Esophagus (tissue), 2 donors: Measurements from ENCODE around the gene VEGFB. TPM values are rescaled to one million over a fixed set of nuclear protein-coding genes. Genes with fewer than 3 reads are reported as not detected.

Experiments used
- H3K27ac ChIP-seq, 2 donors: one replicate each; pipeline ENCODE4 v1.5.1; 2013; ENCODE audit warnings: low read depth in 2 of 2, mild to moderate bottlenecking in 2 of 2, inconsistent platforms in 1 of 2, low read length in 1 of 2, moderate library complexity in 1 of 2
- H3K27me3 ChIP-seq, 2 donors: one replicate each; pipeline ENCODE4 v1.6.1; 2013; ENCODE audit warnings: low read length in 2 of 2, control low read depth in 1 of 2, mild to moderate bottlenecking in 1 of 2; ENCODE audit not compliant: insufficient read depth in 2 of 2, control insufficient read depth in 1 of 2
- H3K36me3 ChIP-seq, 2 donors: one replicate each; pipeline ENCODE4 v1.6.1; 2013; ENCODE audit warnings: low read length in 1 of 2; ENCODE audit not compliant: control insufficient read depth in 2 of 2, insufficient read depth in 2 of 2
- H3K4me1 ChIP-seq, 2 donors: one replicate each; pipeline ENCODE4 v1.6.1; 2013; ENCODE audit warnings: low read length in 1 of 2; ENCODE audit not compliant: control insufficient read depth in 2 of 2, insufficient read depth in 2 of 2
- H3K4me3 ChIP-seq, 2 donors: one replicate each; pipeline ENCODE4 v1.5.1; 2013; ENCODE audit warnings: low read length in 2 of 2, mild to moderate bottlenecking in 2 of 2, low read depth in 1 of 2, moderate library complexity in 1 of 2
- H3K9me3 ChIP-seq, 2 donors: one replicate each; pipeline ENCODE4 v1.6.1; 2013; ENCODE audit warnings: mild to moderate bottlenecking in 2 of 2, low read depth in 1 of 2, low read length in 1 of 2, moderate library complexity in 1 of 2; ENCODE audit not compliant: control insufficient read depth in 2 of 2, insufficient read depth in 1 of 2
- WGBS, 2 donors: extraction: QIAGEN DNeasy Blood & Tissue Kit; methylation state at CpG; one replicate each; pipeline ENCODE4 v1.1.7; 2013; 5-methylcytosine and 5-hydroxymethylcytosine counted together
- polyA plus RNA-seq, 2 donors: library from polyadenylated mRNA; stranded (reverse); fragments of 200-250 nt; gene quantifications; one replicate each; pipeline ENCODE4 v1.2.3, GENCODE V29; 2013
- donor health status: healthy with polysubstance abuse.
- donor health status: Bipolar disorder and iron deficiency.

VEGFB gene
- polyA plus RNA-seq, 2 donors = 34.6 to 48.1 TPM

DNA sequence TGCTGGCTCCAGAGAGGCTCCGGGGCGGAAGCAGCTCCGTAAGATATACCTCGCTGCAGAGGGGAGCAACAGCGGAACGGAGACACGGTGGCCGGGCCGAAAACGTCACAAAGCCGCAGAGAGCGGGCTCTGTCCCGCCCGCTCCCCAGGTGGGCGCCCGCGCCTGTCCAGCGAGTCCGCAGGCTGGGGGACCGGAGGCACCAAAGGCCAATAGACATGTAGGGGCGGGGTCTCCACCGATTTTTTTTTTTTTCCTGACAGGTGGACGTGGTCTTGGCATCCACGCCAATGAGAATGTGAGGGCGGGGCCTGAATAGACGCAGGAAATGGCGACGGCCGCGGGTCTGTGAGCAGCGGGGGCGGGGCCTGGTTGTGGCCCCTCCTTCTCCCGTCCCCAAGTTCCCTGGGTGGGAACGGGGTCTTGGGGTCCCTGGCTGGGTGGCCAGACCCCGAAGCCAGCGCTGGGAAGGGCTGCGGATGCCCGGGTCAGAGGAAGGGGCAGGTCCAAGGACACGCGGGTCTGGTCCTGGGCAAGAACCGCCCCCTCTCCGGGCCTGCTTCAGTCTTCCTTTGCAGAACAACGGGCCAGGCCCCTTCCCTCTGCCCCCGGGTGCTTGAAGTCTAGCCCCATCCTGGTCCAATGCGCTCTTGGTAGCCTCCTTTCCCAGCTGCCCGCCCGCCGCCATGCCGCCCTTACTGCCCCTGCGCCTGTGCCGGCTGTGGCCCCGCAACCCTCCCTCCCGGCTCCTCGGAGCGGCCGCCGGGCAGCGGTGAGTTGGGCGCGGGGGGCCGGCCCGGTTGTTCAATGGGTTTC lies 4.0 kb upstream of the VEGFB start, which contains the start of gene DNAJC4:
Gene DNAJC4 (plus strand): TSS at position 378 of the 814 bp plus-strand sequence. CDS start 307 bp downstream, at position 685.
- H3K4me3 ChIP-seq = peak within 1 kb of the TSS; percentile 58 to 89
- peak within 1 kb of the TSS; percentile 93 to 95 for H3K27ac ChIP-seq
- peaks cover 4 to 34% of the 10 kb centered on the region in 2 donors for H3K4me1 ChIP-seq
- no peaks in the 10 kb centered on the region for H3K27me3 ChIP-seq
- no peaks in the 10 kb centered on the region for H3K36me3 ChIP-seq
- WGBS, 2 donors = 0 to 1% methylated on average over 58 to 62 of the region's 62 CpGs
- H3K9me3 ChIP-seq = no peaks in the 10 kb centered on the region

DNA sequence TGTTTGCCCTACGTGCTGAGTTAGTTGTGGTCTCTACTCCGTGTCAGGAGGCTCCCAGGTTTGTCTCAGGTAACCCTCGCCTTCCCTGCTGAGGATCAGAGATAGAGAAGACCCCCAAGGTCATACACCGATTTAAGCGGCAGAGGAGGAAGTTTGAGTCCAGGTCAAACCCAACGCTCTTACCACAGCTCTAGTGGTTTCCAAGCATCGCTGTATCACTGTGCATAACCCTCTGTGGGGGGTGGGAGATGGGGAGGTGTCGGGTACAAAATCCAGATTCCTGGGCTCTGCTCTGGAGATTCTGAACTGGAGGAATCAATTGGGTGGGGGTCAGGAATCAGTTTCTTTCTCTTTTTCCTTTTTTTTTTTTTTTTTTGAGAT lies 3.4 kb upstream of the VEGFB start:
- peak overlapping the region; percentile 58 to 89 for H3K4me3 ChIP-seq
- peak overlapping the region; percentile 93 to 95 for H3K27ac ChIP-seq
- no peaks in the 10 kb centered on the region for H3K36me3 ChIP-seq
- peaks cover 3 to 36% of the 10 kb centered on the region in 2 donors for H3K4me1 ChIP-seq
- no peaks in the 10 kb centered on the region for H3K27me3 ChIP-seq
- H3K9me3 ChIP-seq = no peaks in the 10 kb centered on the region
- WGBS, 2 donors = 9 to 10% methylated on average over 8 of the region's 8 CpGs

DNA sequence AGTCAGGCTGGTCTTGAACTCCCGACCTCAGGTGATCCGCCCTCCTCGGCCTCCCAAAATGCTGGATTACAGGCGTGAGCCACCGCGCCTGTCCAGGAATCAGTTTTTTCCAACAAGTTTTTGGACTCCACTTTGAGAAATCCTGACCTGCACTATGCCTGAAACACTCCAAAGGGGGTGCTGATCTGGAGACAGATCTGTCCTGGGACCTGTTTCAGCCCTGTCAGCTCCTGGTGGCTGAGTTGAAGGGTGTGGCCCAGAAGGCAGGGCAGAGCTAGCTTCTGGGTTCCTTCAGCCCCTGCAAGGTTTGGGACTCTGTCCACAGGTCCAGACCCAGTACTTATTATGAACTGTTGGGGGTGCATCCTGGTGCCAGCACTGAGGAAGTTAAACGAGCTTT lies 2.8 kb upstream of the VEGFB start:
- no peak overlapping the region for H3K4me3 ChIP-seq

DNA sequence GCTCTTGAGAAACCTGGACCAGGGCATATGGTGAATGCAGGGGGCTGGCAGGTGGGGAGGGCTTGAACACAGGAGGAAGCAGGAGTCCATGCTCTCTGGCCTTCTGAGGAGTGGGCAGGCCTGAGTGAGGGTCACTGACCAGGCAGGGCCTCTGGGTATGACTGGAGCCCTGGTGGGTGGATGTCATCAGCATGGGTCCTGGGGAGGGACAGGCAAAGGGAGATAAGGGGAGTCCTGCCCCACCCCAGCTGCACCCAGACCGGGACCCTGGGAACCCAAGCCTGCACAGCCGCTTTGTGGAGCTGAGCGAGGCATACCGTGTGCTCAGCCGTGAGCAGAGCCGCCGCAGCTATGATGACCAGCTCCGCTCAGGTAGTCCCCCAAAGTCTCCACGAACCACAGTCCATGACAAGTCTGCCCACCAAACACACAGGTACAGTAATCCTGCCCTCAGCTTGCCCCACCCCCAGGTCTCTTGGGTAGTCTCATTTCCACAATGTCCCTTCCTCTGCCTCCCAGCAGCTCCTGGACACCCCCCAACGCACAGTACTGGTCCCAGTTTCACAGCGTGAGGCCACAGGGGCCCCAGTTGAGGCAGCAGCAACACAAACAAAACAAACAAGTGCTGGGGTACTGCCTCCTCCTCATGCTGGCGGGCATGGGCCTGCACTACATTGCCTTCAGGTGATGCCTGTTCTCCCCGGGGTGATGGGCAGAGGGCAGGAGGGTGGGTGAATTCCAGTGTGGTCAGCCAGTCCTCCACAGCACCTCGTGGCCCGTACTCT lies 2.0 kb upstream of the VEGFB start:
- Histone ChIP-seq H3K4me1 (peaks cover 1 to 32% of the 10 kb centered on the region in 2 donors), H3K27me3 (no peaks in the 10 kb centered on the region), H3K36me3 (no peaks in the 10 kb centered on the region), H3K4me3 (no peak overlapping the region), H3K27ac (peak overlapping the region in 1 of 2 donors; percentile 11), H3K9me3 (no peaks in the 10 kb centered on the region)
- 85 to 86% methylated on average over 15 of the region's 15 CpGs for WGBS, 2 donors

More for the DNA sequence above, 2.8 kb upstream of the VEGFB start:
- Histone ChIP-seq H3K36me3 (no peaks in the 10 kb centered on the region), H3K27ac (peak overlapping the region in 1 of 2 donors; percentile 26), H3K27me3 (no peaks in the 10 kb centered on the region), H3K4me1 (peaks cover 3 to 36% of the 10 kb centered on the region in 2 donors), H3K9me3 (no peaks in the 10 kb centered on the region)
- WGBS, 2 donors = 80 to 86% methylated on average over 7 of the region's 7 CpGs

DNA sequence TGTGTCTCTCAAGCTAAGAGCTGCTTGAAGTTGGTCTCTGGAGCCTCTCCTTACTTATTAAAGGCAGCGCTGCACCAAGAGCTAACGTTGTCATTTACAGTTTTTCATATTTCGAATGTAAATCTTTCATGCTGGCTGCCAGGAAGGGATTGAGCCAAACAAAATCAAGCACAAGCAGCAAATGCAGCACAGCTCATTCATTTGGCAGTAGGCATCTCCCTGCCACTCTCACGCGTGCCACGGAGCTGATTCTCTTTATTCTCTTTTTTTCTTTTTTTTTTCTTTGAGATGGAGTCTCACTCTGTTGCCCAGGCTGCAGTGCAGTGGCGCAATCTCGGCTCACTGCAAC lies 1.4 kb upstream of the VEGFB start:
- 81 to 83% methylated on average over 8 of the region's 8 CpGs for WGBS, 2 donors
- H3K4me3 ChIP-seq = no peak overlapping the region
- no peaks in the 10 kb centered on the region for H3K9me3 ChIP-seq
- peak overlapping the region in 1 of 2 donors; percentile 11 for H3K27ac ChIP-seq
- H3K36me3 ChIP-seq = peaks cover 0 to 2% of the 10 kb centered on the region in 2 donors
- H3K27me3 ChIP-seq = no peaks in the 10 kb centered on the region
- peaks cover 0 to 32% of the 10 kb centered on the region in 2 donors for H3K4me1 ChIP-seq

DNA sequence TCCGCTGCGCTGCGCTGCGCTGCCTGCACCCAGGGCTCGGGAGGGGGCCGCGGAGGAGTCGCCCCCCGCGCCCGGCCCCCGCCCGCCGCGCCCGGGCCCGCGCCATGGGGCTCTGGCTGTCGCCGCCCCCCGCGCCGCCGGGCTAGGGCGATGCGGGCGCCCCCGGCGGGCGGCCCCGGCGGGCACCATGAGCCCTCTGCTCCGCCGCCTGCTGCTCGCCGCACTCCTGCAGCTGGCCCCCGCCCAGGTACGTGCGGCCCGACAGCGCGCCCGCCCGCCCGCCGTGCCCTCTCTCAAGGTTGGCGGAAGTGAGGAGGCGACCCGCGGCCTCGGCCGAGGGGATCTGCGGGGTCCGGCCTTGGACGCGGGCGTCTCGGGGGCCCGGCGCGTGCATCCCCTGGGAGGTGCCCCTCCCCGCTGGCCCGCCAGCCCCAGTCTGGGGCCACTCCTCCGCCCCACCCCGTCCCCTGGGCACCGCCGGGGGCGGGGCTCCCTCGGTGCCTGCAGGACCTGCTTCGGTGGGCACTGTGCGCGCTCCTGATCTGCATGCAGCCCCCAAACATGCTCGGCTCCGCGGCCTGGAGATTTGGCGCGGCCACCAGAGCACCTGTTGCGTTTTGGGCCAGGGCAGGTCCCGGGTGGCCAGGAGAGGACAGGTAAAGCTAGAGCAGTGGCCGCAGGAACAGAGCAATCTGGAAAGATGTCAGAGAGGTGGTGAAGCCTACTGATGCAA lies 429 bp downstream of the VEGFB start:
- WGBS, 2 donors = 2% methylated on average over 38 to 80 of the region's 80 CpGs
- Histone ChIP-seq H3K4me1 (peaks cover 3 to 37% of the 10 kb centered on the region in 2 donors), H3K27ac (peak overlapping the region; percentile 82 to 85), H3K36me3 (peaks cover 0 to 2% of the 10 kb centered on the region in 2 donors), H3K9me3 (no peaks in the 10 kb centered on the region), H3K27me3 (no peaks in the 10 kb centered on the region), H3K4me3 (peak overlapping the region; percentile 73 to 80)

DNA sequence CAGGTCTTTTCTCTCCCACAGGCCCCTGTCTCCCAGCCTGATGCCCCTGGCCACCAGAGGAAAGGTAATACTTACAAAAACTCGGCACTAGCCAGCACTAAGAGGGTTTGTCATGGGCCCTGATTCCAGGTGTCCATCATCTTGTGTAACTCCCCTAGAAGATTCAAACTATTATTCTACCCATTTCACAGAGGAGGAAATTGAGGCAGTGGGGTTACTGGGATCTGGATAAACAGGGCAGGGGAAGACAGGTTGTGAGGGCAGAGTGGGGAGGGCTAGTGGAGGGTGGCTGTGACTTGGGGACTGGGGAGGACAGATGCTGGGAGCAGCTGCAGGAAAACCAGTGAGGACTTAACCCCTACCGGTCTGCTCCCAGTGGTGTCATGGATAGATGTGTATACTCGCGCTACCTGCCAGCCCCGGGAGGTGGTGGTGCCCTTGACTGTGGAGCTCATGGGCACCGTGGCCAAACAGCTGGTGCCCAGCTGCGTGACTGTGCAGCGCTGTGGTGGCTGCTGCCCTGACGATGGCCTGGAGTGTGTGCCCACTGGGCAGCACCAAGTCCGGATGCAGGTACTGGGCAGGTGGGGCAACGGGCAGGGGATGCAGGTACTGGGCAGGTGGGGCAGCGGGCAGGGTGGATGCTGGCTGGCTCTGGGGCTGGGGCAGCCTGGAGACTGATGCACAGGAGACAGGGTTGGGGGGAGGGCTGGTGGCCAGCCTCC lies 1.2 kb downstream of the VEGFB start:
- peak overlapping the region; percentile 82 to 85 for H3K27ac ChIP-seq
- peaks cover 4 to 42% of the 10 kb centered on the region in 2 donors for H3K4me1 ChIP-seq
- 74 to 82% methylated on average over 12 of the region's 12 CpGs for WGBS, 2 donors
- H3K27me3 ChIP-seq = no peaks in the 10 kb centered on the region
- H3K4me3 ChIP-seq = peak overlapping the region; percentile 73 to 80
- no peaks in the 10 kb centered on the region for H3K9me3 ChIP-seq
- H3K36me3 ChIP-seq = peaks cover 0 to 2% of the 10 kb centered on the region in 2 donors

DNA sequence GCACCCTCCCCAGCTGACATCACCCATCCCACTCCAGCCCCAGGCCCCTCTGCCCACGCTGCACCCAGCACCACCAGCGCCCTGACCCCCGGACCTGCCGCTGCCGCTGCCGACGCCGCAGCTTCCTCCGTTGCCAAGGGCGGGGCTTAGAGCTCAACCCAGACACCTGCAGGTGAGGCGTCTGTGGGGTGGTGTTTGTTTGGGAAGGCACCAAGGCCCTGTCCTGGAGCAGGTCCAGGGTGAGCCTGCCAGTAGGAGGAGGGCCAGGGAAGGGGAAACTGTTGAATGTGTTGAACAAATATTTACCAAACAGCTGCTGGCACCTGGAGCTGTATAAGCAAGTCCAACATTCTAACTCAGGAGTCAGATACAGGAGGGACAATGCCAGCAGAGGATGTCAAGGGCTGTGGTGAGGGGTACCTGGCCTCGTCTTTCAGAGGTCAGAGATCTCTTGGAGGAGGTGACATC lies 3.1 kb downstream of the VEGFB start:
- Histone ChIP-seq H3K4me1 (peaks cover 4 to 33% of the 10 kb centered on the region in 2 donors), H3K9me3 (no peaks in the 10 kb centered on the region), H3K27ac (peak overlapping the region; percentile 76 to 84), H3K27me3 (no peaks in the 10 kb centered on the region), H3K4me3 (peak overlapping the region in 1 of 2 donors; percentile 10), H3K36me3 (peaks cover 0 to 2% of the 10 kb centered on the region in 2 donors)
- WGBS, 2 donors = 48 to 52% methylated on average over 12 of the region's 12 CpGs
